H1 (cell line): ENCODE measurements around the gene FAR1. TPM values are rescaled to one million over a fixed set of nuclear protein-coding genes. Genes with fewer than 3 reads are reported as not detected.

ENCODE experiments used
- CHD7 ChIP-seq: fragments of 300-600 bp; sonication (generic); IDR thresholded peaks from 2 replicates; pipeline ENCODE4 v1.7.1; 2012; ENCODE audit warnings: low read length, moderate library complexity, mild to moderate bottlenecking, inconsistent platforms; ENCODE audit not compliant: insufficient replicate concordance
- HDAC2 ChIP-seq, 2 experiments: fragments of 300-600 bp in 1 of 2; sonication (generic) in 1 of 2; IDR thresholded peaks; 2 replicates each; pipeline ENCODE4 v1.6.1; 2011 to 2012; ENCODE audit warnings: low read depth in 2 of 2, low read length in 2 of 2, mild to moderate bottlenecking in 2 of 2, moderate library complexity in 2 of 2, borderline replicate concordance in 1 of 2, inconsistent platforms in 1 of 2
- TEAD4 ChIP-seq: IDR thresholded peaks from 2 replicates; pipeline ENCODE4 v1.6.1; 2012; ENCODE audit warnings: low read depth, low read length, inconsistent platforms, mixed read lengths
- polyA plus RNA-seq, 7 experiments: library from polyadenylated mRNA; depleted of rRNA in 3 of 7; stranded (reverse) in 5 of 7; unstranded in 2 of 7; fragments of >200 nt in 5 of 7; fragments of 200-250 nt in 2 of 7; gene quantifications; 1 replicate in 5 of 7; 2 replicates in 1 of 7; 4 replicates in 1 of 7; pipeline versions ENCODE4 v1.2.1 to v1.2.3, GENCODE V29; 2011 to 2013; ENCODE audit warnings: missing spikeins in 2 of 7, mixed read lengths in 2 of 7
- total RNA-seq: library from RNA; stranded (reverse); fragmentation: NEBNext Ultra II Directional; extraction: Animal tissue kit (Norgen Biotek cat#: 25700); gene quantifications from 2 replicates; pipeline ENCODE4 v1.2.1, GENCODE V29; 2021

FAR1 gene
- total and polyA plus RNA-seq, 2 of the 8 experiments (the other 6 are each of a cell fraction or from before 2014, with no cell fraction given), result 29.7 to 68.5 TPM

- TF ChIP-seq CHD7 (no peak), HDAC2 (IDR thresholded peaks at IDR 0.05; ENCODE audit: borderline replicate concordance in 1 of 2, low read depth in 2 of 2, low read length in 2 of 2) (no peak), TEAD4 (no peak)
Measured at GRCh38 chr11:13692172-13692571, 23.7 kb downstream of the FAR1 start (continued).
